Measurements from ENCODE around the gene LILRB5. TPM values are rescaled to one million over a fixed set of nuclear protein-coding genes. Genes with fewer than 3 reads are reported as not detected.
"Not testable (repeated sequence)": the region's sequence is repeated elsewhere in the genome, so short reads cannot be mapped to it uniquely, and the experiment has no call there.

LILRB5 gene
- total RNA-seq, 4 donors from 2014 or later, result 8.3 to 49.5 (median 17.0) TPM

DNA sequence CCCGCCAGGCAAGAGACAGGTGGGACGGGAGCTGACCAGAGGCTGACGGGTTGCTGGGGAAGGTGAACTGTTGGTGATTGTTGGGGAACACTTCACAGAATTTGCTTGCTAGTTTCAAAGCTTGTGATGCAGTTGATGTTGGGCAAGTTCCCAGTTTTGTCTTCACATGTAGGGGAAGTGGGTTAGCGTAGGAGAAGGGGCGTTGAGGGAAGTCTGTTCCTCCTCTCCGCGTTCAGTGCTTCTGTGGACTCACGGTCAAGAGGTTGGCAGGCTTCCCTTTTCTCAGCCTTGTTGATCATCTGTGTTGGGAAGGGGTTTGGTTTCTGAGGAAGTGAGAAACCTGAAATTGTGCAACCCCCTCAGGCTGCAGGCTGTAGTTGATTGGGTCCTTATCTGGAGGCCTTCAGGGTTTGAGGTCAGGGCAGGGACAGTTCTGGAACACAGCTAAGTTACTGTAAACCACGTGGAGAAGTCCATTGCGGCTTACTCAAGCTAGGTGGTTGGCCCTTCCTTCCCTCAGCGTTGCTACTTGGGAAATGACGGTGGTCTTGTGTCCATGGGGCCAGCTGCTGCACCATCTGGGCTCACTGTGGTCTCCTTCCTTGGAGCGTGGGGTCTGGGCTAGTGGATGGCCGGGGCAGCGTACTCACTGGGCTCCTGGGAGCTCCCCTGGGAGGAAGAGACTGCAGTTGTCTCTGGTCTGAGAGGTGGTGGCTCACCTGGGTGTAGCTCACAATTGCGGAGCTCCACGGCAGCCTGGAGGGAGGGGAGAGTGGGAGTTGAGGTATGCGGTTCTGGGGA, 48.9 kb downstream of the LILRB5 start:
- no peaks in the 10 kb centered on the region for H3K9me3 ChIP-seq
- H3K4me3 ChIP-seq, result no peak overlapping the region
- H3K27ac ChIP-seq, result peak overlapping the region in 3 of 4 donors; percentile 53 to 95 (median 89)
- H3K27me3 ChIP-seq, result no peaks in the 10 kb centered on the region
- TF ChIP-seq, protein P1, sequence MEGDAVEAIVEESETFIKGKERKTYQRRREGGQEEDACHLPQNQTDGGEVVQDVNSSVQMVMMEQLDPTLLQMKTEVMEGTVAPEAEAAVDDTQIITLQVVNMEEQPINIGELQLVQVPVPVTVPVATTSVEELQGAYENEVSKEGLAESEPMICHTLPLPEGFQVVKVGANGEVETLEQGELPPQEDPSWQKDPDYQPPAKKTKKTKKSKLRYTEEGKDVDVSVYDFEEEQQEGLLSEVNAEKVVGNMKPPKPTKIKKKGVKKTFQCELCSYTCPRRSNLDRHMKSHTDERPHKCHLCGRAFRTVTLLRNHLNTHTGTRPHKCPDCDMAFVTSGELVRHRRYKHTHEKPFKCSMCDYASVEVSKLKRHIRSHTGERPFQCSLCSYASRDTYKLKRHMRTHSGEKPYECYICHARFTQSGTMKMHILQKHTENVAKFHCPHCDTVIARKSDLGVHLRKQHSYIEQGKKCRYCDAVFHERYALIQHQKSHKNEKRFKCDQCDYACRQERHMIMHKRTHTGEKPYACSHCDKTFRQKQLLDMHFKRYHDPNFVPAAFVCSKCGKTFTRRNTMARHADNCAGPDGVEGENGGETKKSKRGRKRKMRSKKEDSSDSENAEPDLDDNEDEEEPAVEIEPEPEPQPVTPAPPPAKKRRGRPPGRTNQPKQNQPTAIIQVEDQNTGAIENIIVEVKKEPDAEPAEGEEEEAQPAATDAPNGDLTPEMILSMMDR (IDR thresholded peaks at IDR 0.05), result peak in 1 of 5 experiments; percentile 10
- TF ChIP-seq EP300 (IDR thresholded peaks at IDR 0.05) (peak; percentile 73 to 82), POLR2A (IDR thresholded peaks at IDR 0.05) (no peak)
- peaks cover 0 to 74% (median 42%) of the 10 kb centered on the region in 4 donors for H3K4me1 ChIP-seq
- peak in 1 of 2 donors; percentile 75 for DNase-seq (ENCODE audit: low spot score in 2 of 2)
- 58 to 71% methylated on average over 16 to 17 of the region's 18 CpGs for WGBS, 2 donors
- H3K36me3 ChIP-seq, result peaks cover 0 to 59% (median 34%) of the 10 kb centered on the region in 3 donors

DNA sequence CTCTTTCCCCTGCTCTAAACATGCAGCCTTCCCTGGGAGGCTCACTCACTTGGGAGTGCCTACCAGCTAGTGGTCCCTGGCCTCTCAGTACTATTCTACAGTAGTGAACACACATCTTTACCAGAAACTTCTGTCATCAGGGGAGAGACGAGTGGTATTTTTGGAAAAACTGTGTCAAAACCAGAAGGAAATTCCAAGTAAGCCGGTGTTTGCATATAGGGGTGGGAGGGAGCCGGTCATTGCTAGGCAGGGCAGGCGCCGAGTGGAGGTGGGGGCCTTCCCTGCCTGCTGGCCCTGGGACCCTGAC, 49.4 kb downstream of the LILRB5 start:
- peaks cover 2 to 65% (median 40%) of the 10 kb centered on the region in 3 donors for H3K36me3 ChIP-seq
- DNase-seq (ENCODE audit: low spot score in 2 of 2), result no peak
- no peak overlapping the region for H3K4me3 ChIP-seq
- 48 to 59% methylated on average over 5 of the region's 5 CpGs for WGBS, 2 donors
- H3K27me3 ChIP-seq, result no peaks in the 10 kb centered on the region
- TF ChIP-seq, protein P1 (IDR thresholded peaks at IDR 0.05), result no peak
- TF ChIP-seq EP300 (IDR thresholded peaks at IDR 0.05) (no peak), POLR2A (IDR thresholded peaks at IDR 0.05) (no peak)
- no peaks in the 10 kb centered on the region for H3K9me3 ChIP-seq
- peaks cover 0 to 79% (median 48%) of the 10 kb centered on the region in 4 donors for H3K4me1 ChIP-seq
- H3K27ac ChIP-seq, result peak overlapping the region in 3 of 4 donors; percentile 53 to 89 (median 77)

DNA sequence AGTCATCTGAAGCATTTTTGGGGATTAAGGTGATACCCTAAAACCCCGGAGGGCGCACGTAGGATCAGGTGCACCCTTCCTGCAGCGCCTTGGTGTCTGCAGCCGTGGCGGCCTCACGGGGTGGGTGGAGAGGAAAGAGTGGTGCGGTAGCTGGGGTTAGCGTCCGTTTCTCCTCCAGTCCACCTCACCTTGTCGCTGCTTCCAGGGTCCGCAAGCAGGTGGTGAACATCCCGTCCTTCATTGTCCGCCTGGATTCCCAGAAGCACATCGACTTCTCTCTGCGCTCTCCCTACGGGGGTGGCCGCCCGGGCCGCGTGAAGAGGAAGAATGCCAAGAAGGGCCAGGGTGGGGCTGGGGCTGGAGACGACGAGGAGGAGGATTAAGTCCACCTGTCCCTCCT, 49.9 kb downstream of the LILRB5 start:
- WGBS, 2 donors, result 62 to 76% methylated on average over 21 to 23 of the region's 23 CpGs
- not testable (repeated sequence) for DNase-seq (ENCODE audit: low spot score in 2 of 2); H3K9me3 ChIP-seq; H3K4me3 ChIP-seq; H3K27me3 ChIP-seq
- Histone ChIP-seq H3K27ac (peak overlapping the region in 2 of 4 donors; percentile 77 to 89), H3K4me1 (peaks cover 0 to 83% (median 52%) of the 10 kb centered on the region in 4 donors), H3K36me3 (peaks cover 2 to 69% (median 44%) of the 10 kb centered on the region in 3 donors)

DNA sequence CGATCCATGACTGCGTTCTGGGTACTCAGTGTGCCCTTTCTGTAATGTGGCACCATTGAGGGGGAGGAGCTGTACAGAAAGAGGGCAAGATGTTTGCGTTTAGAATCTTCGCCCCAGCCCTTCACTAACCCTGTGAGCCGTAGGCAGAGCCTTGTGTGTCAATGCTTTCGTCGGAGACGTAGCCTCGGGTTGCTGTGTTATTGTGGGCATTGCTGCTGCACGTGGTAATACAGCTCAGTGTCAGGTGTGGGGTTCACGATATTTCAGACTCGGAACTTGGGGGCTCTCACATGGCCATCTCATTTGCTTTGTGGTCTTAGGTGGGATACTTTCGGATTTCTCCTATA, 50.3 kb downstream of the LILRB5 start:
- no peak for DNase-seq (ENCODE audit: low spot score in 2 of 2)
- Histone ChIP-seq H3K9me3 (no peaks in the 10 kb centered on the region), H3K4me1 (peaks cover 0 to 87% (median 56%) of the 10 kb centered on the region in 4 donors), H3K4me3 (no peak overlapping the region), H3K36me3 (peaks cover 2 to 73% (median 48%) of the 10 kb centered on the region in 3 donors), H3K27ac (peak overlapping the region in 2 of 4 donors; percentile 77 to 89), H3K27me3 (no peaks in the 10 kb centered on the region)
- WGBS, 2 donors, result 80 to 84% methylated on average over 13 of the region's 13 CpGs
- TF ChIP-seq POLR2A (IDR thresholded peaks at IDR 0.05), result no peak
- no peak for TF ChIP-seq EP300 (IDR thresholded peaks at IDR 0.05)
- TF ChIP-seq, protein P1 (IDR thresholded peaks at IDR 0.05), result no peak

DNA sequence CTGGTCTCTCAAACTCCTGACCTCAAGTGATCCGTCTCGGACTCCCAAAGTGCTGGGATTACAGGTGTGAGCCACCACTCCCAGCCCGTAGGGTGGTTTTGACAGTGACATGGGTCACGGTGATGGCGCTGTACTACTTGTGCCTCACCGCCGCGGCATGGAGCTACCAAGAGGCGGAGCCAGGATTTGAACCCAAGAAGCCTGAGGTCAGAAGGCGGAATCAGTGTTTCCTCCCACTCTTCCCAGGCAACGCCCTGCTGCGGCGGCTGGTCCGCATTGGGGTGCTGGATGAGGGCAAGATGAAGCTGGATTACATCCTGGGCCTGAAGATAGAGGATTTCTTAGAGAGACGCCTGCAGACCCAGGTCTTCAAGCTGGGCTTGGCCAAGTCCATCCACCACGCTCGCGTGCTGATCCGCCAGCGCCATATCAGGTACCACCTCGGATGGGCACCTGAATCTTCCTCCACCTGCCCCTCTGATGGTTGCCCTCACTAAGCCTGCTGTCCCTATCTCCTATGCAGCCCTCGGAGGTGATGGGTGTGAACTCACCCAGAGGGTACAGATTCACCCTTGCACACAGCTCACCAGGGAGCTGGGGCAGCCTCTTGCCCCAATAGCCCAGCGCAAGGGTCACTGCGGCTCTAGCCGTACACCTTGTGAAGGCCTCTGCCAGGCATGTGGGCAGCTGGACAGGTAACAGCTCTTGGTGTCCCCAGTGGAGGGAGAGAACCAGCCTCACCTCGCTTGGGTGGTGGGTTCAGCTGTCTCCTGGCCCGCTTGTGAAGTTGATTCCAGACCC, 50.8 kb downstream of the LILRB5 start:
- H3K4me3 ChIP-seq, result no peak overlapping the region
- peaks cover 0 to 93% (median 61%) of the 10 kb centered on the region in 4 donors for H3K4me1 ChIP-seq
- H3K27ac ChIP-seq, result peak overlapping the region in 2 of 4 donors; percentile 77 to 89
- peaks cover 2 to 75% (median 50%) of the 10 kb centered on the region in 3 donors for H3K36me3 ChIP-seq
- 89 to 90% methylated on average over 21 to 27 of the region's 27 CpGs for WGBS, 2 donors
- H3K27me3 ChIP-seq, result no peaks in the 10 kb centered on the region
- TF ChIP-seq POLR2A (IDR thresholded peaks at IDR 0.05), result no peak
- TF ChIP-seq, protein P1 (IDR thresholded peaks at IDR 0.05), result no peak
- no peak for TF ChIP-seq EP300 (IDR thresholded peaks at IDR 0.05)
- no peak for DNase-seq (ENCODE audit: low spot score in 2 of 2)
- H3K9me3 ChIP-seq, result no peaks in the 10 kb centered on the region
